B cell (primary cell): ENCODE results near the gene MLH1. TPM values are rescaled to one million over a fixed set of nuclear protein-coding genes. Genes with fewer than 3 reads are reported as not detected.

Experiments used
- ATAC-seq: fragments of 200-7000 bp; cut with Tn5 transposase; one replicate; pipeline ENCODE4 v1.10.0; 2021; ENCODE audit warnings: low read depth, mild to moderate bottlenecking, moderate number of reproducible peaks, moderate library complexity
- CTCF ChIA-PET: fragments of 350-600 bp; sonication (Branson Sonifier 250); formaldehyde crosslinking; loops from one replicate; lab custom pipeline; 2021; ENCODE audit warnings: antibody characterized with exemption, inconsistent platforms; lab: Charles Lee
- POLR2A ChIA-PET: fragments of 350-600 bp; sonication (Branson Sonifier 250); formaldehyde crosslinking; loops from one replicate; lab custom pipeline; 2021; ENCODE audit warnings: antibody characterized with exemption; lab: Charles Lee
- DNase-seq: peaks from one replicate; pipeline ENCODE4 v3.0.0; 2013
- H2AFZ ChIP-seq: 2 replicates; pipeline ENCODE4 v1.6.1; 2012; ENCODE audit warnings: mild to moderate bottlenecking, low read depth, low read length; ENCODE audit not compliant: insufficient read depth, poor library complexity, severe bottlenecking
- H3K27ac ChIP-seq, 2 donors: 1 replicate in 1 of 2; 2 replicates in 1 of 2; pipeline ENCODE4 v1.5.1; 2012 to 2013; ENCODE audit warnings: low read length in 2 of 2, mild to moderate bottlenecking in 2 of 2, moderate library complexity in 1 of 2
- H3K27me3 ChIP-seq, 4 experiments: fragments of 200-600 bp in 1 of 4; sonication (generic) in 1 of 4; replicated peaks in 1 of 4; 1 replicate in 2 of 4; 2 replicates in 2 of 4; pipeline versions ENCODE4 v1.6.1 to v1.7.0; 2013 to 2016; ENCODE audit warnings: low read length in 3 of 4, mild to moderate bottlenecking in 2 of 4, mixed read lengths in 1 of 4, moderate library complexity in 1 of 4; ENCODE audit not compliant: insufficient read depth in 4 of 4, control insufficient read depth in 3 of 4; ENCODE audit errors: control extremely low read depth in 1 of 4
- H3K36me3 ChIP-seq, 2 experiments: replicated peaks in 1 of 2; 1 replicate in 1 of 2; 2 replicates in 1 of 2; pipeline versions ENCODE4 v1.6.1 to v1.7.1; 2013; ENCODE audit warnings: low read length in 1 of 2; ENCODE audit not compliant: insufficient read depth in 2 of 2, control insufficient read depth in 1 of 2; ENCODE audit errors: control extremely low read depth in 1 of 2, extremely low read depth in 1 of 2
- H3K4me1 ChIP-seq, 2 donors: fragments of 200-600 bp in 1 of 2; sonication (generic) in 1 of 2; 1 replicate in 1 of 2; 2 replicates in 1 of 2; pipeline versions ENCODE4 v1.5.1 to v1.6.1; 2013 to 2017; ENCODE audit warnings: low read length in 2 of 2; ENCODE audit not compliant: control insufficient read depth in 2 of 2, insufficient read depth in 2 of 2
- H3K4me2 ChIP-seq: replicated peaks from 2 replicates; pipeline ENCODE3; 2012; ENCODE audit warnings: mild to moderate bottlenecking, low read depth, low read length; ENCODE audit not compliant: poor library complexity, severe bottlenecking
- H3K4me3 ChIP-seq, 5 experiments: fragments of 200-600 bp in 1 of 5; sonication (generic) in 1 of 5; 1 replicate in 3 of 5; 2 replicates in 2 of 5; pipeline versions ENCODE4 v1.5.1 to v1.7.0; 2011 to 2016; ENCODE audit warnings: low read length in 4 of 5, mild to moderate bottlenecking in 4 of 5, low read depth in 2 of 5, control low read depth in 1 of 5, moderate library complexity in 1 of 5; ENCODE audit not compliant: insufficient read depth in 1 of 5; ENCODE audit errors: control extremely low read depth in 1 of 5, extremely low read depth in 1 of 5
- H3K79me2 ChIP-seq: fragments of 200-600 bp; sonication (generic); one replicate; pipeline ENCODE4 v1.6.0; 2016; ENCODE audit warnings: low read length; ENCODE audit not compliant: control insufficient read depth, insufficient read depth
- H3K9ac ChIP-seq: fragments of 200-600 bp; sonication (generic); 2 replicates; pipeline ENCODE4 v1.6.1; 2017; ENCODE audit warnings: mild to moderate bottlenecking, low read length, moderate library complexity
- H3K9me3 ChIP-seq, 3 donors: one replicate each; pipeline versions ENCODE4 v1.6.1 to v1.7.1; 2013; ENCODE audit warnings: low read length in 2 of 3; ENCODE audit not compliant: control insufficient read depth in 2 of 3, insufficient read depth in 1 of 3; ENCODE audit errors: control extremely low read depth in 1 of 3
- H4K20me1 ChIP-seq: 2 replicates; pipeline ENCODE4 v1.6.0; 2012; ENCODE audit warnings: mild to moderate bottlenecking, low read length; ENCODE audit not compliant: insufficient read depth, control insufficient read depth, poor library complexity, severe bottlenecking
- H3K27ac Mint-ChIP-seq: one replicate; pipeline ENCODE4 v1.8.0; 2021; ENCODE audit warnings: mixed read lengths
- H3K27me3 Mint-ChIP-seq: one replicate; pipeline ENCODE4 v1.8.0; 2021; ENCODE audit warnings: mixed read lengths
- H3K4me1 Mint-ChIP-seq: one replicate; pipeline ENCODE4 v1.8.0; 2021; ENCODE audit warnings: mixed read lengths
- H3K4me3 Mint-ChIP-seq: one replicate; pipeline ENCODE4 v1.8.0; 2021; ENCODE audit warnings: mixed read lengths
- H3K9me3 Mint-ChIP-seq: one replicate; pipeline ENCODE4 v1.8.0; 2022; ENCODE audit warnings: mixed read lengths; ENCODE audit not compliant: insufficient read depth
- CTCF ChIP-seq: fragments of 200-600 bp; IDR thresholded peaks from one replicate; pipeline ENCODE4 v1.8.0; 2022; ENCODE audit warnings: antibody characterized with exemption, mild to moderate bottlenecking
- EZH2 ChIP-seq: IDR thresholded peaks from 2 replicates; pipeline ENCODE4 v1.6.1; 2012; ENCODE audit warnings: borderline replicate concordance, low read depth, mild to moderate bottlenecking, moderate library complexity, low read length; ENCODE audit not compliant: insufficient read depth, poor library complexity, severe bottlenecking
- WGBS: methylation state at CpG from one replicate; pipeline ENCODE4 v1.1.5; 2013; ENCODE audit warnings: missing lambda C conversion rate; ENCODE audit not compliant: insufficient coverage; 5-methylcytosine and 5-hydroxymethylcytosine counted together
- intact Hi-C: fragments of 100-400 bp; cut with micrococcal nuclease; formaldehyde crosslinking; loops from one replicate; pipeline ENCODE4 v1.10.0; 2022
- polyA plus RNA-seq: library from polyadenylated mRNA; depleted of rRNA; stranded (reverse); fragments of >200 nt; gene quantifications from 2 replicates; pipeline ENCODE4 v1.2.3, GENCODE V29; 2012
- total RNA-seq, 2 donors: library from RNA; stranded (reverse); fragments of 120-200 nt in 1 of 2; gene quantifications; 1 replicate in 1 of 2; 2 replicates in 1 of 2; pipeline versions ENCODE4 v1.2.3 to v1.2.4, GENCODE V29; 2013 to 2022

The MLH1 gene
- total and polyA plus RNA-seq, 2 donors (not counting 1 experiment from before 2014, with no cell fraction given), result 22.4 to 38.5 TPM

- H3K79me2 ChIP-seq, result no peaks in the 10 kb centered on the region
- H3K9me3 ChIP-seq, result no peaks in the 10 kb centered on the region
- H3K4me2 ChIP-seq, result no peak overlapping the region
These were observed 103.7 kb downstream of the MLH1 start for GRCh38 chr3:37096975-37097374.

GRCh38 chr3:37097776-37098175 is 104.5 kb downstream of the MLH1 start:
- CTCF ChIA-PET, result no interaction called here
- intact Hi-C loops, result no loop called here
- H3K4me3 ChIP-seq, result no peak overlapping the region
- Mint-ChIP-seq H3K4me1 (no peaks in the 10 kb centered on the region), H3K27ac (no peak overlapping the region), H3K27me3 (no peaks in the 10 kb centered on the region), H3K4me3 (no peak overlapping the region), H3K9me3 (no peaks in the 10 kb centered on the region)
- POLR2A ChIA-PET, result no interaction called here
- TF ChIP-seq EZH2 (no peak), CTCF (no peak)
- H3K36me3 ChIP-seq, result no peaks in the 10 kb centered on the region
- H2AFZ ChIP-seq, result no peak overlapping the region
- ATAC-seq (no peak), DNase-seq (no peak)
- no peak overlapping the region for H3K9ac ChIP-seq
- no peak overlapping the region for H3K4me2 ChIP-seq
- no peaks in the 10 kb centered on the region for H3K27me3 ChIP-seq
- H3K9me3 ChIP-seq, result no peaks in the 10 kb centered on the region
- no peaks in the 10 kb centered on the region for H3K4me1 ChIP-seq
- no peaks in the 10 kb centered on the region for H4K20me1 ChIP-seq
- no peaks in the 10 kb centered on the region for H3K79me2 ChIP-seq
- no peak overlapping the region for H3K27ac ChIP-seq

More at GRCh38 chr3:37096975-37097374, 103.7 kb downstream of the MLH1 start:
- H3K9me3 Mint-ChIP-seq, result no peaks in the 10 kb centered on the region
- no peak overlapping the region for H2AFZ ChIP-seq
- no peak for ATAC-seq
- no peaks in the 10 kb centered on the region for H3K27me3 Mint-ChIP-seq
- no peak overlapping the region for H3K4me3 Mint-ChIP-seq
- peaks cover 0 to 4% of the 10 kb centered on the region in 2 experiments for H3K36me3 ChIP-seq
- intact Hi-C loops, result no loop called here
- H3K4me3 ChIP-seq, result no peak overlapping the region
- no peak overlapping the region for H3K27ac ChIP-seq
- ChIA-PET POLR2A (no interaction called here), CTCF (no interaction called here)
- WGBS, result no CpG with 5 or more reads among the region's 1 CpG
- no peak for DNase-seq
- no peaks in the 10 kb centered on the region for H3K27me3 ChIP-seq
- H3K27ac Mint-ChIP-seq, result no peak overlapping the region
- H4K20me1 ChIP-seq, result no peaks in the 10 kb centered on the region
- no peaks in the 10 kb centered on the region for H3K4me1 ChIP-seq
- no peaks in the 10 kb centered on the region for H3K4me1 Mint-ChIP-seq
- H3K9ac ChIP-seq, result no peak overlapping the region
- no peak for TF ChIP-seq EZH2
- TF ChIP-seq CTCF, result no peak
